HEK293 (cell line): Measurements from ENCODE around the gene EML6.

Source experiments
- CTCF ChIA-PET: fragments of 350-600 bp; formaldehyde crosslinking; extraction: SDS; loops from one replicate; lab custom pipeline; 2021; ENCODE audit warnings: antibody characterized with exemption; lab: Yijun Ruan, JAX
- POLR2A ChIA-PET: fragments of 300-600 bp; formaldehyde crosslinking; extraction: SDS; loops from one replicate; lab custom pipeline; 2020; ENCODE audit warnings: antibody characterized with exemption, inconsistent platforms; lab: Yijun Ruan, JAX
- H3K27ac ChIP-seq: fragments of 200-500 bp; sonication (Bioruptor generic); 2 replicates; pipeline ENCODE4 v1.5.1; 2014; ENCODE audit warnings: low read depth, low read length, control low read depth, inconsistent platforms; ENCODE audit errors: extremely low read depth
- H3K36me3 ChIP-seq, 2 experiments: fragments of 200-500 bp in 1 of 2; sonication (Bioruptor generic) in 1 of 2; 1 replicate in 1 of 2; 2 replicates in 1 of 2; pipeline ENCODE4 v1.5.1; 2014 to 2017; ENCODE audit warnings: inconsistent platforms in 2 of 2, low read length in 2 of 2; ENCODE audit not compliant: control insufficient read depth in 2 of 2, insufficient read depth in 1 of 2
- H3K4me1 ChIP-seq: fragments of 200-500 bp; sonication (Bioruptor generic); 2 replicates; pipeline ENCODE4 v1.5.1; 2014; ENCODE audit warnings: mild to moderate bottlenecking, low read length, inconsistent platforms; ENCODE audit not compliant: control insufficient read depth, insufficient read depth
- H3K4me3 ChIP-seq: 2 replicates; pipeline ENCODE4 v1.5.1; 2011; ENCODE audit warnings: low read depth, mild to moderate bottlenecking, control low read depth, low read length, moderate library complexity
- H3K9me3 ChIP-seq: fragments of 200-500 bp; sonication (Bioruptor generic); 2 replicates; pipeline ENCODE4 v1.5.1; 2014; ENCODE audit warnings: low read depth, low read length, inconsistent platforms; ENCODE audit not compliant: control insufficient read depth, insufficient read depth
- OSR2 ChIP-seq: fragments of 450-650 bp; formaldehyde crosslinking; IDR thresholded peaks from 2 replicates; pipeline ENCODE4 v1.5.1; 2016; ENCODE audit warnings: missing biosample characterization, missing genetic modification characterization
- REPIN1 ChIP-seq: fragments of 450-650 bp; formaldehyde crosslinking; IDR thresholded peaks from 2 replicates; pipeline ENCODE4 v1.5.1; 2017; ENCODE audit warnings: missing biosample characterization, missing genetic modification characterization, low read depth
- SP7 ChIP-seq: fragments of 450-650 bp; formaldehyde crosslinking; IDR thresholded peaks from 2 replicates; pipeline ENCODE4 v1.5.1; 2016; ENCODE audit warnings: missing biosample characterization, missing genetic modification characterization
- ZFP69B ChIP-seq: fragments of 450-650 bp; formaldehyde crosslinking; IDR thresholded peaks from 2 replicates; pipeline ENCODE4 v1.5.1; 2016; ENCODE audit warnings: missing biosample characterization, missing genetic modification characterization
- ZNF10 ChIP-seq: fragments of 450-650 bp; formaldehyde crosslinking; IDR thresholded peaks from 2 replicates; pipeline ENCODE4 v1.5.1; 2017; ENCODE audit warnings: missing biosample characterization, missing genetic modification characterization
- ZNF121 ChIP-seq: fragments of 450-650 bp; formaldehyde crosslinking; IDR thresholded peaks from 2 replicates; pipeline ENCODE4 v1.5.1; 2016; ENCODE audit warnings: missing biosample characterization, missing genetic modification characterization
- ZNF133 ChIP-seq: fragments of 450-650 bp; formaldehyde crosslinking; IDR thresholded peaks from 2 replicates; pipeline ENCODE4 v1.5.1; 2016; ENCODE audit warnings: missing biosample characterization, missing genetic modification characterization
- ZNF175 ChIP-seq: fragments of 450-650 bp; formaldehyde crosslinking; IDR thresholded peaks from 2 replicates; pipeline ENCODE4 v1.5.1; 2016; ENCODE audit warnings: missing biosample characterization, missing genetic modification characterization
- ZNF292 ChIP-seq: fragments of 450-650 bp; formaldehyde crosslinking; IDR thresholded peaks from 2 replicates; pipeline ENCODE4 v1.5.1; 2016; ENCODE audit warnings: low read depth, missing biosample characterization, missing genetic modification characterization, borderline replicate concordance
- ZNF302 ChIP-seq: fragments of 450-650 bp; formaldehyde crosslinking; IDR thresholded peaks from 2 replicates; pipeline ENCODE4 v1.5.1; 2016; ENCODE audit warnings: missing biosample characterization, missing genetic modification characterization, low read depth
- ZNF416 ChIP-seq: fragments of 450-650 bp; formaldehyde crosslinking; IDR thresholded peaks from 2 replicates; pipeline ENCODE4 v1.5.1; 2016; ENCODE audit warnings: missing biosample characterization, missing genetic modification characterization
- ZNF510 ChIP-seq: fragments of 450-650 bp; formaldehyde crosslinking; IDR thresholded peaks from 2 replicates; pipeline ENCODE4 v1.5.1; 2018; ENCODE audit warnings: mild to moderate bottlenecking, missing genetic modification characterization, missing biosample characterization; ENCODE audit not compliant: insufficient replicate concordance
- ZNF529 ChIP-seq: fragments of 450-650 bp; formaldehyde crosslinking; IDR thresholded peaks from 2 replicates; pipeline ENCODE4 v1.5.1; 2017; ENCODE audit warnings: missing genetic modification characterization, missing biosample characterization; ENCODE audit not compliant: insufficient replicate concordance
- ZNF549 ChIP-seq: fragments of 450-650 bp; IDR thresholded peaks from 2 replicates; pipeline ENCODE4 v1.5.1; 2018; ENCODE audit warnings: missing biosample characterization, missing genetic modification characterization, mild to moderate bottlenecking, inconsistent platforms, moderate library complexity
- ZNF560 ChIP-seq: fragments of 450-650 bp; formaldehyde crosslinking; IDR thresholded peaks from 2 replicates; pipeline ENCODE4 v1.5.1; 2017; ENCODE audit warnings: missing biosample characterization, missing genetic modification characterization, borderline replicate concordance
- TF ChIP-seq, protein P1 (sequence below): fragments of 450-650 bp; formaldehyde crosslinking; IDR thresholded peaks from 2 replicates; pipeline ENCODE4 v1.5.1; 2017; ENCODE audit warnings: missing biosample characterization, missing genetic modification characterization
- TF ChIP-seq, protein P2 (sequence below): fragments of 450-650 bp; formaldehyde crosslinking; IDR thresholded peaks from 2 replicates; pipeline ENCODE4 v1.5.1; 2016; ENCODE audit warnings: missing biosample characterization, missing genetic modification characterization
- TF ChIP-seq, protein P3 (sequence below): fragments of 450-650 bp; formaldehyde crosslinking; IDR thresholded peaks from 2 replicates; pipeline ENCODE4 v1.5.1; 2016; ENCODE audit warnings: missing biosample characterization, missing genetic modification characterization
- TF ChIP-seq, protein P4 (sequence below): fragments of 450-650 bp; formaldehyde crosslinking; IDR thresholded peaks from 2 replicates; pipeline ENCODE4 v1.5.0; 2017; ENCODE audit warnings: missing biosample characterization, missing genetic modification characterization, borderline replicate concordance
- TF ChIP-seq, protein P5 (sequence below): fragments of 450-650 bp; formaldehyde crosslinking; IDR thresholded peaks from 2 replicates; pipeline ENCODE4 v1.5.1; 2016; ENCODE audit warnings: missing biosample characterization, missing genetic modification characterization, low read depth

Gene EML6

DNA sequence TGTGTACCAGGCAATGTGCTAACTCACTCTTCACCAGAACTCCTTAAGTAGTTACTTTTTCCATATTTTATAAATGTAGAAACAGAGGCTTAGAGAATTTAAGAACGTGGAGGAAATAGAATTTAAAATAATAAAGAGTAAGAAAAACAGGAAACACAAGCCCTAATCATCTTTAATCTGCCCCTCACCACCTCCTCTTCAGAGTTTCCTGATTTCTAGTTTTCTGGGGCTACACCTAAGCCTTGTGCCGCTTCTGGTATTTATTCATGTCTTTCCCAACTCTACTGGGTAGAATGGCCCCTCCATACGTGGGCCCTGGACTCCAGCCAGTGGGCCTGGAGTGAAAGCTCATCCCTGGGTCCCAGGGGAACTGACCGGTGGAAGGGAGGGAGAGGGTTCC lies 241.4 kb downstream of the EML6 start:
- Histone ChIP-seq H3K4me1 (no peaks in the 10 kb centered on the region), H3K36me3 (peaks cover 0 to 10% of the 10 kb centered on the region in 2 experiments; a peak in 1 of 3 replicates), H3K27ac (no peak overlapping the region), H3K4me3 (no peak overlapping the region), H3K9me3 (no peaks in the 10 kb centered on the region)
- CTCF ChIA-PET: no interaction called here
- POLR2A ChIA-PET: no interaction called here
- TF ChIP-seq ZNF549 (tag by site-specific recombination) (no peak), ZNF302 (tag by site-specific recombination) (no peak), ZNF529 (tag by site-specific recombination) (no peak), ZNF560 (tag by site-specific recombination) (no peak), ZNF510 (tag by site-specific recombination) (no peak), ZFP69B (tag by site-specific recombination) (no peak), ZNF10 (tag by site-specific recombination) (no peak), SP7 (no peak), ZNF121 (tag by site-specific recombination) (no peak), ZNF292 (tag by site-specific recombination) (no peak), REPIN1 (tag by site-specific recombination) (no peak), ZNF133 (tag by site-specific recombination) (no peak), ZNF416 (no peak), OSR2 (no peak), ZNF175 (tag by site-specific recombination) (no peak)
- TF ChIP-seq, protein P1, sequence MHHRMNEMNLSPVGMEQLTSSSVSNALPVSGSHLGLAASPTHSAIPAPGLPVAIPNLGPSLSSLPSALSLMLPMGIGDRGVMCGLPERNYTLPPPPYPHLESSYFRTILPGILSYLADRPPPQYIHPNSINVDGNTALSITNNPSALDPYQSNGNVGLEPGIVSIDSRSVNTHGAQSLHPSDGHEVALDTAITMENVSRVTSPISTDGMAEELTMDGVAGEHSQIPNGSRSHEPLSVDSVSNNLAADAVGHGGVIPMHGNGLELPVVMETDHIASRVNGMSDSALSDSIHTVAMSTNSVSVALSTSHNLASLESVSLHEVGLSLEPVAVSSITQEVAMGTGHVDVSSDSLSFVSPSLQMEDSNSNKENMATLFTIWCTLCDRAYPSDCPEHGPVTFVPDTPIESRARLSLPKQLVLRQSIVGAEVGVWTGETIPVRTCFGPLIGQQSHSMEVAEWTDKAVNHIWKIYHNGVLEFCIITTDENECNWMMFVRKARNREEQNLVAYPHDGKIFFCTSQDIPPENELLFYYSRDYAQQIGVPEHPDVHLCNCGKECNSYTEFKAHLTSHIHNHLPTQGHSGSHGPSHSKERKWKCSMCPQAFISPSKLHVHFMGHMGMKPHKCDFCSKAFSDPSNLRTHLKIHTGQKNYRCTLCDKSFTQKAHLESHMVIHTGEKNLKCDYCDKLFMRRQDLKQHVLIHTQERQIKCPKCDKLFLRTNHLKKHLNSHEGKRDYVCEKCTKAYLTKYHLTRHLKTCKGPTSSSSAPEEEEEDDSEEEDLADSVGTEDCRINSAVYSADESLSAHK (tag by site-specific recombination): no peak
- TF ChIP-seq, protein P2, sequence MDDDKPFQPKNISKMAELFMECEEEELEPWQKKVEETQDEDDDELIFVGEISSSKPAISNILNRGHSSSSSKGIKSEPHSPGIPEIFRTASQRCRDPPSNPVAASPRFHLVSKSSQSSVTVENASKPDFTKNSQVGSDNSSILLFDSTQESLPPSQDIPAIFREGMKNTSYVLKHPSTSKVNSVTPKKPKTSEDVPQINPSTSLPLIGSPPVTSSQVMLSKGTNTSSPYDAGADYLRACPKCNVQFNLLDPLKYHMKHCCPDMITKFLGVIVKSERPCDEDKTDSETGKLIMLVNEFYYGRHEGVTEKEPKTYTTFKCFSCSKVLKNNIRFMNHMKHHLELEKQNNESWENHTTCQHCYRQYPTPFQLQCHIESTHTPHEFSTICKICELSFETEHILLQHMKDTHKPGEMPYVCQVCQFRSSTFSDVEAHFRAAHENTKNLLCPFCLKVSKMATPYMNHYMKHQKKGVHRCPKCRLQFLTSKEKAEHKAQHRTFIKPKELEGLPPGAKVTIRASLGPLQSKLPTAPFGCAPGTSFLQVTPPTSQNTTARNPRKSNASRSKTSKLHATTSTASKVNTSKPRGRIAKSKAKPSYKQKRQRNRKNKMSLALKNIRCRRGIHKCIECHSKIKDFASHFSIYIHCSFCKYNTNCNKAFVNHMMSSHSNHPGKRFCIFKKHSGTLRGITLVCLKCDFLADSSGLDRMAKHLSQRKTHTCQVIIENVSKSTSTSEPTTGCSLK: no peak
- TF ChIP-seq, protein P3, sequence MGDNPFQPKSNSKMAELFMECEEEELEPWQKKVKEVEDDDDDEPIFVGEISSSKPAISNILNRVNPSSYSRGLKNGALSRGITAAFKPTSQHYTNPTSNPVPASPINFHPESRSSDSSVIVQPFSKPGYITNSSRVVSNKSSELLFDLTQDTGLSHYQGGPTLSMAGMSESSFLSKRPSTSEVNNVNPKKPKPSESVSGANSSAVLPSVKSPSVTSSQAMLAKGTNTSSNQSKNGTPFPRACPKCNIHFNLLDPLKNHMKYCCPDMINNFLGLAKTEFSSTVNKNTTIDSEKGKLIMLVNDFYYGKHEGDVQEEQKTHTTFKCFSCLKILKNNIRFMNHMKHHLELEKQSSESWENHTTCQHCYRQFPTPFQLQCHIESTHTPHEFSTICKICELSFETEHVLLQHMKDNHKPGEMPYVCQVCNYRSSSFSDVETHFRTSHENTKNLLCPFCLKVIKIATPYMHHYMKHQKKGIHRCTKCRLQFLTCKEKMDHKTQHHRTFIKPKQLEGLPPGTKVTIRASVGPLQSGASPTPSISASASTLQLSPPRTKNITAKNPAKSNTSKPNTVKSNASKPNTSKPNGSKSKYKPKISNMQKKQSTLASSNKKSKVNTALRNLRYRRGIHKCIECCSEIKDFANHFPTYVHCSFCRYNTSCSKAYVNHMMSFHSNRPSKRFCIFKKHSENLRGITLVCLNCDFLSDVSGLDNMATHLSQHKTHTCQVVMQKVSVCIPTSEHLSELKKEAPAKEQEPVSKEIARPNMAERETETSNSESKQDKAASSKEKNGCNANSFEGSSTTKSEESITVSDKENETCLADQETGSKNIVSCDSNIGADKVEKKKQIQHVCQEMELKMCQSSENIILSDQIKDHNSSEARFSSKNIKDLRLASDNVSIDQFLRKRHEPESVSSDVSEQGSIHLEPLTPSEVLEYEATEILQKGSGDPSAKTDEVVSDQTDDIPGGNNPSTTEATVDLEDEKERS (tag by site-specific recombination): no peak
- TF ChIP-seq, protein P4, sequence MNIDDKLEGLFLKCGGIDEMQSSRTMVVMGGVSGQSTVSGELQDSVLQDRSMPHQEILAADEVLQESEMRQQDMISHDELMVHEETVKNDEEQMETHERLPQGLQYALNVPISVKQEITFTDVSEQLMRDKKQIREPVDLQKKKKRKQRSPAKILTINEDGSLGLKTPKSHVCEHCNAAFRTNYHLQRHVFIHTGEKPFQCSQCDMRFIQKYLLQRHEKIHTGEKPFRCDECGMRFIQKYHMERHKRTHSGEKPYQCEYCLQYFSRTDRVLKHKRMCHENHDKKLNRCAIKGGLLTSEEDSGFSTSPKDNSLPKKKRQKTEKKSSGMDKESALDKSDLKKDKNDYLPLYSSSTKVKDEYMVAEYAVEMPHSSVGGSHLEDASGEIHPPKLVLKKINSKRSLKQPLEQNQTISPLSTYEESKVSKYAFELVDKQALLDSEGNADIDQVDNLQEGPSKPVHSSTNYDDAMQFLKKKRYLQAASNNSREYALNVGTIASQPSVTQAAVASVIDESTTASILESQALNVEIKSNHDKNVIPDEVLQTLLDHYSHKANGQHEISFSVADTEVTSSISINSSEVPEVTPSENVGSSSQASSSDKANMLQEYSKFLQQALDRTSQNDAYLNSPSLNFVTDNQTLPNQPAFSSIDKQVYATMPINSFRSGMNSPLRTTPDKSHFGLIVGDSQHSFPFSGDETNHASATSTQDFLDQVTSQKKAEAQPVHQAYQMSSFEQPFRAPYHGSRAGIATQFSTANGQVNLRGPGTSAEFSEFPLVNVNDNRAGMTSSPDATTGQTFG (tag by site-specific recombination): no peak
- TF ChIP-seq, protein P5, sequence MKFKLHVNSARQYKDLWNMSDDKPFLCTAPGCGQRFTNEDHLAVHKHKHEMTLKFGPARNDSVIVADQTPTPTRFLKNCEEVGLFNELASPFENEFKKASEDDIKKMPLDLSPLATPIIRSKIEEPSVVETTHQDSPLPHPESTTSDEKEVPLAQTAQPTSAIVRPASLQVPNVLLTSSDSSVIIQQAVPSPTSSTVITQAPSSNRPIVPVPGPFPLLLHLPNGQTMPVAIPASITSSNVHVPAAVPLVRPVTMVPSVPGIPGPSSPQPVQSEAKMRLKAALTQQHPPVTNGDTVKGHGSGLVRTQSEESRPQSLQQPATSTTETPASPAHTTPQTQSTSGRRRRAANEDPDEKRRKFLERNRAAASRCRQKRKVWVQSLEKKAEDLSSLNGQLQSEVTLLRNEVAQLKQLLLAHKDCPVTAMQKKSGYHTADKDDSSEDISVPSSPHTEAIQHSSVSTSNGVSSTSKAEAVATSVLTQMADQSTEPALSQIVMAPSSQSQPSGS (tag by site-specific recombination): no peak
